AG10803 (cell line): Measurements from ENCODE around the gene TSPEAR.

Source experiments
- DNase-seq: peaks from one replicate; pipeline ENCODE4 v3.0.0; 2010; ENCODE audit warnings: low read depth
- H3K4me3 ChIP-seq: 2 replicates; pipeline ENCODE4 v1.5.1; 2011; ENCODE audit warnings: mild to moderate bottlenecking, low read length, control low read depth
- CTCF ChIP-seq: conservative IDR thresholded peaks from 2 replicates; pipeline ENCODE4 v1.5.1; 2011; ENCODE audit warnings: mild to moderate bottlenecking, low read length, control low read depth, inconsistent platforms

Gene TSPEAR

GRCh38 chr21:44712203-44713028 is 1.0 kb upstream of the TSPEAR start:
- DNase-seq, result no peak
- H3K4me3 ChIP-seq, result no peak overlapping the region
- TF ChIP-seq CTCF, result no peak

- no peak overlapping the region for H3K4me3 ChIP-seq
- DNase-seq, result no peak
- TF ChIP-seq CTCF, result no peak
These were observed 531 bp downstream of the TSPEAR start for GRCh38 chr21:44710756-44711326.

DNA sequence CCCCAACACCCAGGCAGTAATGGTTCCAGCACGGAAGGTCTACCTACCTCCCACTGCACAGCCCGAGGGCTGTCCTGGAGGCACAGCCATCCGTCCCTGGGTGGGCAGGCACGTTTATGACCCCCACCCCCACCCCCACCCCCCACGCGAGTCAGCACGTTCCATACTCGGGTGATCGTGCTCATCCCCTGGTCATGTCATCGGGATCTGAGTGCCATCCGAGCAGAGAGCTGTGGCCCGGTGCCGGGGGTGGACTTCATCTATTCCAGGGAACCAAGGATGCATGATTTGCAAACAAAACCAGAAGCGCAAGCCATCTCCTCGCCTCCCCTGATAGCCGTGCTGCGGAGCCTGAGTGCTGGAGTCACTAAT is 1.1 kb downstream of the TSPEAR start:
- no peak for DNase-seq
- no peak for TF ChIP-seq CTCF
- H3K4me3 ChIP-seq, result no peak overlapping the region

DNA sequence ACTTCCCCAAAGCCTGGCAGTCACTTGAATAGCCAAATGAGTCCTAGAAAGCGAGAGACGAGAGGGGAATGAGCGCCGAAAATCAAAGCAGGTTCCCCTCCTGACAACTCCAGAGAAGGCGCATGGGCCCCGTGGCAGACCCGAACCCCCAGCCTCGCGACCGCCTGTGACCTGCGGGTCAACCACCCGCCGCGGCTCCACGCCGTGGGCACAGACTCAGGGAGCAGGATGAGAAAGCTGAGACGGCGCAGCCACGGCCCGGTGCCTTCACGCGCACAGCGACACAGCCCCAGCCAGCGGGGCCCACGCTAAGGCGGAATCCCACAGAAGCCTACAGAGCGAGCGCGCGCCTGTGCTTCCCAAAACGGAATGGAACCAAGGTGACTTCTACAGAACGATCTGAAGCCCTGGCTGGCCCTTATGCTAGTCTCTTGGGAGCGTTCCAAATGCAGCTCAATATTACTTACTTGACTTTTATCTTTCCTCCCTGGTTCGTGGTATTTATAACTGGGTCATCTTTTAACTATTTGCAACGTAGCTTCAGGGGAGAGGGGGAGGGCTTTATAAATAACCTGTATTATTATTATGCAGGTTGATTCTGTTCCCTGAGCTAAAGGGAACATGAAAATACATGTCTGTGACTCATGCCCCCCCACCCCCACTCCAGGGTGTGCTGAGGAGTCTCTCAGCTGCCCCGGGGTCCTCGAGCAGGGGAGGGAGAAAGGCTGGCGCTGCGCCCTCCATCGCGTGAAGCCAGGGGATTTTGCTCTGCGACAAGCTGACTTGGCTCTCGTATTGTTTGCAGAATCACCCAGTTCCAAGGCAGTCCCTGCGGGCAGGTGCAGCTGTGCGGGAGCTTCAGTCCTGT is 1.7 kb downstream of the TSPEAR start:
- no peak for DNase-seq
- no peak overlapping the region for H3K4me3 ChIP-seq
- TF ChIP-seq CTCF, result no peak

DNA sequence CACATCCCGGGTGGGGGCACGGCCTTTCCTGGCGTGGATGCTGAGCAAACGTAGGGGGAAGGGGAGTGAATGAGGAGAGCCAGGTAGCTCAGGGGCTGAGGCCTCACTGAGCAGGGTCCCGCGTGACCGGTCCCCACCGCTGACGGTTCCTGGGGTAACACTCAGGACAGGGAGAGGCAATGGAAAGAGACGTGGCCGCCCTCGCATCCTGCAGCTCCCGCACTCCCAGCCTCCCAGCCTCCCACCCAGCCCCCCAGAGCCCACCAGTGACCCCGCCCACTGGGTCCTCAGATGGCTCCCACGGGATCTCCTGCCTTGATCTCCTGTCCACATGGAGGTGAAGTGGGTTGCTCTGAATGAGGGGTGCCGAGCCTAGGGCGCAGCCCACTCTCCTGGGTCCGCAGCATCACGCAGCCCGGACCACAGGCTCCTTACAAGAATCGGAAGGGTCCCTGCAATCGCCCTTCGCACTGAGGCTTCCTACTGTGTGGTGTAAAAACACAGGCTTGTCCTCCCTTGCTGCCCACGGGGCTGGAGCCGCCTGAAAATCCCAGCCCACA is 2.4 kb downstream of the TSPEAR start:
- TF ChIP-seq CTCF, result no peak
- DNase-seq, result no peak
- H3K4me3 ChIP-seq, result no peak overlapping the region

DNA sequence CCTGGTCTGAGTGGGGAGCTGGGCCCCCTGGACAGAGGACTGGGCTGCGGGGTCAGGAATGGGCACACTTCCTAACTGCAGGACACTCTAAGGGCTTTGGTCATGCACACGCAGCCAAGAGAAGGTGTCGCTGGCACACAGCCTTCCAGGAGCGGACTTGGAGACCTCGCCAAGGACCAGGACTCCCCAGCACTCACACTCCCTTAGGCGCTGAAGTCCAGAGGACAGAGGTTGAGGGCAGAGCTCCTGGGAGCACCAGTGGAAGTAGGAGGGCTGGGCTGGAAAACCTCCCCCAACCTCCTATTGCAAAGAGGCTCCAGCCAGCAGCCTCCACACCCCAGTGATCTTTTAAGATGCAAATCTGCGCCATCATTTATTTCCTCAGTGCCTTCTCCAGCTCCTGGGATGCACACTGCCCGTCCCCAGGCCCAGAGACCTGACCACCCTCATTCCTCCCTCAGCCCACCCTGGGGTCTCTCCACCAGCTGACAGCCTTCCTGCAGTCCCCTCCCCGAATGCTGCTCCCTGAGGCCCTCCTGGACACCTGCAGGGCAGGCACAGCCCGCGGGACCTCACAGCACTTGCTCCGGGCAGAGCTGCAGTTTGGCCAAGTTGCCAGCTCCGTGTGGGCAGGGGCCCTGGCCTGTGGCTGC is 3.0 kb downstream of the TSPEAR start:
- H3K4me3 ChIP-seq, result no peak overlapping the region
- no peak for DNase-seq
- TF ChIP-seq CTCF, result no peak
